Fibroblast of lung (primary cell): Measurements from ENCODE around the gene SIPA1L3. TPM values are rescaled to one million over a fixed set of nuclear protein-coding genes. Genes with fewer than 3 reads are reported as not detected.

Experiments
- DNase-seq, 2 donors: peaks; one replicate each; pipeline versions ENCODE4 v3.0.0 to v3.0.0-alpha.2; 2010; ENCODE audit warnings: low read depth in 2 of 2
- H2AFZ ChIP-seq: 2 replicates; pipeline ENCODE4 v1.5.1; 2012; ENCODE audit warnings: low read length, control low read depth, inconsistent platforms
- H3K27ac ChIP-seq: 2 replicates; pipeline ENCODE4 v1.5.1; 2011; ENCODE audit warnings: low read length, control low read depth; ENCODE audit not compliant: insufficient read depth
- H3K27me3 ChIP-seq: 2 replicates; pipeline ENCODE4 v1.5.1; 2011; ENCODE audit warnings: mild to moderate bottlenecking, low read length; ENCODE audit not compliant: control insufficient read depth, insufficient read depth
- H3K36me3 ChIP-seq: 2 replicates; pipeline ENCODE4 v1.5.1; 2011; ENCODE audit warnings: low read length; ENCODE audit not compliant: control insufficient read depth, insufficient read depth
- H3K4me1 ChIP-seq: 2 replicates; pipeline ENCODE4 v1.5.1; 2011; ENCODE audit warnings: low read length; ENCODE audit not compliant: control insufficient read depth, insufficient read depth; ENCODE audit errors: extremely low read depth
- H3K4me2 ChIP-seq: 2 replicates; pipeline ENCODE4 v1.5.1; 2011; ENCODE audit warnings: low read length, control low read depth; ENCODE audit not compliant: insufficient read depth; ENCODE audit errors: extremely low read depth
- H3K4me3 ChIP-seq, 4 experiments: fragments of 200-600 bp in 1 of 4; sonication (generic) in 1 of 4; replicated peaks in 1 of 4; 2 replicates each; pipeline ENCODE4 v1.5.1; 2011 to 2016; ENCODE audit warnings: low read length in 4 of 4, low read depth in 3 of 4, mild to moderate bottlenecking in 3 of 4, control low read depth in 2 of 4, inconsistent platforms in 1 of 4, mixed read lengths in 1 of 4; ENCODE audit not compliant: insufficient read depth in 1 of 4; ENCODE audit errors: control extremely low read depth in 1 of 4
- H3K79me2 ChIP-seq: 2 replicates; pipeline ENCODE4 v1.5.1; 2012; ENCODE audit warnings: mild to moderate bottlenecking, low read length, inconsistent platforms; ENCODE audit not compliant: control insufficient read depth, insufficient read depth
- H3K9ac ChIP-seq: 2 replicates; pipeline ENCODE4 v1.5.1; 2011; ENCODE audit warnings: mild to moderate bottlenecking, low read length, control low read depth; ENCODE audit not compliant: insufficient read depth
- H3K9me3 ChIP-seq: 2 replicates; pipeline ENCODE4 v1.5.1; 2012; ENCODE audit warnings: low read depth, low read length; ENCODE audit not compliant: control insufficient read depth, insufficient read depth
- H4K20me1 ChIP-seq: 2 replicates; pipeline ENCODE4 v1.5.1; 2011; ENCODE audit warnings: low read length; ENCODE audit not compliant: control insufficient read depth, insufficient read depth; ENCODE audit errors: extremely low read depth
- CTCF ChIP-seq, 2 donors: IDR thresholded peaks in 1 of 2; conservative IDR thresholded peaks in 1 of 2; 1 replicate in 1 of 2; 2 replicates in 1 of 2; pipeline ENCODE4 v1.5.1; 2011 to 2012; ENCODE audit warnings: low read length in 2 of 2, control low read depth in 1 of 2, inconsistent platforms in 1 of 2, low read depth in 1 of 2, mild to moderate bottlenecking in 1 of 2
- EZH2 ChIP-seq: IDR thresholded peaks from 2 replicates; pipeline ENCODE4 v1.5.1; 2012; ENCODE audit warnings: low read length, control low read depth, mild to moderate bottlenecking; ENCODE audit errors: missing control alignments
- polyA plus RNA-seq, 2 donors: library from polyadenylated mRNA; depleted of rRNA in 1 of 2; stranded (reverse) in 1 of 2; unstranded in 1 of 2; fragments of >200 nt; gene quantifications; 2 replicates each; pipeline ENCODE4 v1.2.1, GENCODE V29; 2011 to 2012; ENCODE audit warnings: missing spikeins in 1 of 2
- total RNA-seq: library from RNA; depleted of rRNA; stranded (reverse); fragments of >200 nt; gene quantifications from 2 replicates; pipeline ENCODE4 v1.2.1, GENCODE V29; 2014

The SIPA1L3 gene
- total and polyA plus RNA-seq, 2 donors (not counting 1 experiment from before 2014, with no cell fraction given): 3.7 to 10.1 TPM

DNA sequence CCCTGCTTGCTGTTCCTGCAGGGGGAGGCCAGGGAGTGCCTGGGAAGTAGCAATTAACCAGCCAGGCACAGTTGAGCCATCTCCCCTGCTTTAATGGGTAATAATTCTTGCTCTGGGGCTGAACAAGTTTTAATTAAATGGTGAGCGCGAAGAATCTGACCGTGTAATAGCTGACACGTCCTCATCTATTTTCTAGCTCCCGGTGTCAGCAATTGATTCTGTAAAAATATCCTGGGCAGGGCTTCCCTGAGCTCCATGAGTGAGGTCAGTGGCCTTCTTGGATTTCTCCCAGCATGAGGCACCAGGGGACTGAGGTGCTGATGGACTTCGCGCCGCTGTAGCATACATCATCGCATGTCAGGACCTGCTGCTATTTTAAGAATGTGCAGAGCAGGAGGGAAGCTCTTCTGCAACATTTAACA is 26.9 kb downstream of the SIPA1L3 start:
- Histone ChIP-seq H4K20me1 (no peaks in the 10 kb centered on the region), H3K4me3 (no peak overlapping the region), H3K4me2 (no peak overlapping the region), H3K27me3 (no peaks in the 10 kb centered on the region), H3K79me2 (peaks cover 21% of the 10 kb centered on the region), H2AFZ (no peak overlapping the region), H3K4me1 (peaks cover 3% of the 10 kb centered on the region), H3K9me3 (no peaks in the 10 kb centered on the region), H3K36me3 (no peaks in the 10 kb centered on the region), H3K27ac (no peak overlapping the region), H3K9ac (no peak overlapping the region)
- peak in 1 of 2 donors; percentile 86 for DNase-seq
- no peak for TF ChIP-seq CTCF (conservative IDR thresholded peaks at IDR 0.05 in 1 of 2, IDR thresholded peaks at IDR 0.05 in 1 of 2; ENCODE audit: low read depth in 1 of 2, low read length in 2 of 2)
- TF ChIP-seq EZH2: no peak

GRCh38 chr19:37935341-37935740 is 28.3 kb downstream of the SIPA1L3 start:
- Histone ChIP-seq H3K79me2 (peaks cover 19% of the 10 kb centered on the region), H3K27ac (no peak overlapping the region), H3K9me3 (no peaks in the 10 kb centered on the region), H2AFZ (no peak overlapping the region), H3K36me3 (no peaks in the 10 kb centered on the region), H3K4me1 (peaks cover 3% of the 10 kb centered on the region), H3K4me2 (no peak overlapping the region), H3K27me3 (no peaks in the 10 kb centered on the region), H3K4me3 (no peak overlapping the region), H3K9ac (no peak overlapping the region), H4K20me1 (no peaks in the 10 kb centered on the region)
- no peak for DNase-seq
- TF ChIP-seq EZH2 (no peak), CTCF (conservative IDR thresholded peaks at IDR 0.05 in 1 of 2, IDR thresholded peaks at IDR 0.05 in 1 of 2; ENCODE audit: low read depth in 1 of 2, low read length in 2 of 2) (no peak)

DNA sequence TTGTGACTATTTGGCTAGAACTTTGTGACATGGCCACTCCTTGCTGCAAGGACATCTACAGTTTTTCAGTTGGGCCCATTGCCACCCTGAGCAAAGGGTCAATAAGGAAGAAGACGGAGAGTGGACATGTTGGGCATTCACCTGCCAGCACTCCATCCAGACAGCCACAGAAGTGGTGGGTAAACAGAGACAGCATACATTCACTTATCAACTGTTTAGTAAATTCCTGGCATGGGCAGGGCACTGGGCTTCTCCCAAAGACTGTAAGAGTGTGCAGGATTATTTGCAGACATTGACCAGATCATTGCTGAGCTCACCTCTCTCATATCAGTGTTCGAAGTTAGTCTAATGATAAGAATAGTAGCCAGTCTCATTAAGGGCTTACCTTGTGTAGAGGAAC is 29.2 kb downstream of the SIPA1L3 start:
- H3K4me3 ChIP-seq: no peak overlapping the region
- no peaks in the 10 kb centered on the region for H3K9me3 ChIP-seq
- no peak for DNase-seq
- H3K79me2 ChIP-seq: peaks cover 17% of the 10 kb centered on the region
- no peak overlapping the region for H3K4me2 ChIP-seq
- TF ChIP-seq EZH2 (no peak), CTCF (conservative IDR thresholded peaks at IDR 0.05 in 1 of 2, IDR thresholded peaks at IDR 0.05 in 1 of 2; ENCODE audit: low read depth in 1 of 2, low read length in 2 of 2) (no peak)
- no peak overlapping the region for H2AFZ ChIP-seq
- H3K27me3 ChIP-seq: no peaks in the 10 kb centered on the region
- no peak overlapping the region for H3K9ac ChIP-seq
- H3K27ac ChIP-seq: no peak overlapping the region
- H3K36me3 ChIP-seq: no peaks in the 10 kb centered on the region
- H3K4me1 ChIP-seq: peaks cover 3% of the 10 kb centered on the region
- H4K20me1 ChIP-seq: no peaks in the 10 kb centered on the region
